DND-41 (cell line): ENCODE results near the gene NRDC.

Experiments
- CTCF ChIP-seq: IDR thresholded peaks from 2 replicates; pipeline ENCODE4 v1.5.1; 2012; ENCODE audit warnings: borderline replicate concordance, low read length, moderate library complexity, mild to moderate bottlenecking; ENCODE audit not compliant: poor library complexity, severe bottlenecking; ENCODE audit errors: extremely low read depth
- EZH2 ChIP-seq: IDR thresholded peaks from 3 replicates; pipeline ENCODE4 v1.6.1; 2012; ENCODE audit warnings: borderline replicate concordance, low read depth, mild to moderate bottlenecking, moderate library complexity, low read length, inconsistent platforms; ENCODE audit not compliant: severe bottlenecking

GRCh38 chr1:51927029-51927428 is 48.5 kb upstream of the NRDC start:
- TF ChIP-seq CTCF (no peak), EZH2 (no peak)
